Measurements from ENCODE around the gene CA10.

Gene CA10

GRCh38 chr17:51955245-51955644 is 203.3 kb downstream of the CA10 start:
- Histone ChIP-seq H3K79me2 (ENCODE audit: insufficient read depth, low read length) (no peaks in the 10 kb centered on the region), H3K9me3 (ENCODE audit: insufficient read depth, low read length, severe bottlenecking) (no peaks in the 10 kb centered on the region), H3K4me3 (ENCODE audit: low read depth in 1 of 2, low read length in 2 of 2) (no peak overlapping the region), H3K36me3 (ENCODE audit: insufficient read depth, low read length) (no peaks in the 10 kb centered on the region), H3K4me2 (ENCODE audit: insufficient read depth, low read length) (no peak overlapping the region), H3K9ac (ENCODE audit: low read depth, low read length) (no peak overlapping the region), H4K20me1 (ENCODE audit: insufficient read depth, low read length) (no peaks in the 10 kb centered on the region), H3K27me3 (ENCODE audit: insufficient read depth, low read length, poor library complexity) (peaks cover 3% of the 10 kb centered on the region), H2AFZ (ENCODE audit: low read depth, low read length) (no peak overlapping the region), H3K27ac (ENCODE audit: low read length) (no peak overlapping the region), H3K4me1 (ENCODE audit: insufficient read depth, low read length) (no peaks in the 10 kb centered on the region)
- ATAC-seq (ENCODE audit: insufficient read depth, low read depth), result no peak
- TF ChIP-seq EZH2 (IDR thresholded peaks at IDR 0.05; ENCODE audit: borderline replicate concordance, low read depth, low read length, severe bottlenecking), result no peak
- DNase-seq, result no peak

GRCh38 chr17:51954232-51954765 is 204.2 kb downstream of the CA10 start:
- no peak for ATAC-seq (ENCODE audit: insufficient read depth, low read depth)
- H3K27me3 ChIP-seq (ENCODE audit: insufficient read depth, low read length, poor library complexity), result peaks cover 8% of the 10 kb centered on the region

GRCh38 chr17:51951741-51952140 is 206.8 kb downstream of the CA10 start:
- Histone ChIP-seq H4K20me1 (ENCODE audit: insufficient read depth, low read length) (no peaks in the 10 kb centered on the region), H3K9ac (ENCODE audit: low read depth, low read length) (no peak overlapping the region), H3K79me2 (ENCODE audit: insufficient read depth, low read length) (no peaks in the 10 kb centered on the region), H3K27me3 (ENCODE audit: insufficient read depth, low read length, poor library complexity) (peaks cover 12% of the 10 kb centered on the region), H2AFZ (ENCODE audit: low read depth, low read length) (no peak overlapping the region), H3K36me3 (ENCODE audit: insufficient read depth, low read length) (no peaks in the 10 kb centered on the region), H3K4me1 (ENCODE audit: insufficient read depth, low read length) (no peaks in the 10 kb centered on the region), H3K9me3 (ENCODE audit: insufficient read depth, low read length, severe bottlenecking) (no peaks in the 10 kb centered on the region), H3K27ac (ENCODE audit: low read length) (no peak overlapping the region), H3K4me2 (ENCODE audit: insufficient read depth, low read length) (no peak overlapping the region), H3K4me3 (ENCODE audit: low read depth in 1 of 2, low read length in 2 of 2) (no peak overlapping the region)
- TF ChIP-seq EZH2 (IDR thresholded peaks at IDR 0.05; ENCODE audit: borderline replicate concordance, low read depth, low read length, severe bottlenecking) (no peak), CTCF (IDR thresholded peaks at IDR 0.05; ENCODE audit: borderline replicate concordance, extremely low read depth, low read length, poor library complexity, severe bottlenecking) (no peak)
- ATAC-seq (ENCODE audit: insufficient read depth, low read depth), result no peak
- DNase-seq, result no peak

More at GRCh38 chr17:51954232-51954765, 204.2 kb downstream of the CA10 start:
- Histone ChIP-seq H3K9me3 (ENCODE audit: insufficient read depth, low read length, severe bottlenecking) (no peaks in the 10 kb centered on the region), H3K27ac (ENCODE audit: low read length) (no peak overlapping the region), H3K4me1 (ENCODE audit: insufficient read depth, low read length) (no peaks in the 10 kb centered on the region), H3K9ac (ENCODE audit: low read depth, low read length) (no peak overlapping the region), H3K36me3 (ENCODE audit: insufficient read depth, low read length) (no peaks in the 10 kb centered on the region), H3K4me3 (ENCODE audit: low read depth in 1 of 2, low read length in 2 of 2) (no peak overlapping the region), H2AFZ (ENCODE audit: low read depth, low read length) (no peak overlapping the region), H3K4me2 (ENCODE audit: insufficient read depth, low read length) (no peak overlapping the region), H4K20me1 (ENCODE audit: insufficient read depth, low read length) (no peaks in the 10 kb centered on the region), H3K79me2 (ENCODE audit: insufficient read depth, low read length) (no peaks in the 10 kb centered on the region)
- DNase-seq, result no peak
- TF ChIP-seq EZH2 (IDR thresholded peaks at IDR 0.05; ENCODE audit: borderline replicate concordance, low read depth, low read length, severe bottlenecking), result no peak
- no peak for TF ChIP-seq CTCF (IDR thresholded peaks at IDR 0.05; ENCODE audit: borderline replicate concordance, extremely low read depth, low read length, poor library complexity, severe bottlenecking)

- H3K79me2 ChIP-seq (ENCODE audit: insufficient read depth, low read length), result no peaks in the 10 kb centered on the region
- ATAC-seq (ENCODE audit: insufficient read depth, low read depth) (no peak), DNase-seq (no peak)
- no peak overlapping the region for H3K27ac ChIP-seq (ENCODE audit: low read length)
- H3K4me3 ChIP-seq (ENCODE audit: low read depth in 1 of 2, low read length in 2 of 2), result no peak overlapping the region
- H3K4me2 ChIP-seq (ENCODE audit: insufficient read depth, low read length), result no peak overlapping the region
- H4K20me1 ChIP-seq (ENCODE audit: insufficient read depth, low read length), result no peaks in the 10 kb centered on the region
- no peaks in the 10 kb centered on the region for H3K9me3 ChIP-seq (ENCODE audit: insufficient read depth, low read length, severe bottlenecking)
- TF ChIP-seq EZH2 (IDR thresholded peaks at IDR 0.05; ENCODE audit: borderline replicate concordance, low read depth, low read length, severe bottlenecking) (no peak), CTCF (IDR thresholded peaks at IDR 0.05; ENCODE audit: borderline replicate concordance, extremely low read depth, low read length, poor library complexity, severe bottlenecking) (no peak)
- no peak overlapping the region for H3K9ac ChIP-seq (ENCODE audit: low read depth, low read length)
- no peaks in the 10 kb centered on the region for H3K36me3 ChIP-seq (ENCODE audit: insufficient read depth, low read length)
- H3K27me3 ChIP-seq (ENCODE audit: insufficient read depth, low read length, poor library complexity), result peaks cover 12% of the 10 kb centered on the region
- H2AFZ ChIP-seq (ENCODE audit: low read depth, low read length), result no peak overlapping the region
- H3K4me1 ChIP-seq (ENCODE audit: insufficient read depth, low read length), result no peaks in the 10 kb centered on the region
These were observed 210.4 kb downstream of the CA10 start for GRCh38 chr17:51948128-51948527.

Measured in DND-41 (cell line).